GM23338 (cell line): Measurements from ENCODE around the gene CRMP1. TPM values are rescaled to one million over a fixed set of nuclear protein-coding genes. Genes with fewer than 3 reads are reported as not detected.

Experiments used
- ATAC-seq: fragments of 200-7000 bp; cut with Tn5 transposase; 3 replicates; pipeline ENCODE4 v1.9.1; 2020
- DNase-seq: peaks from one replicate; pipeline ENCODE4 v3.0.0-alpha.2; 2015; ENCODE audit warnings: low spot score
- H2AFZ ChIP-seq: fragments of 200-600 bp; sonication (generic); 2 replicates; pipeline ENCODE4 v1.8.0; 2016; ENCODE audit warnings: antibody characterized with exemption, mild to moderate bottlenecking, moderate library complexity
- H3F3A ChIP-seq: fragments of 200-600 bp; sonication (generic); replicated peaks from 2 replicates; pipeline ENCODE4 v1.8.0; 2017; ENCODE audit warnings: antibody characterized with exemption, mixed run types, low read depth
- H3K27ac ChIP-seq: fragments of 200-600 bp; sonication (generic); 2 replicates; pipeline ENCODE4 v1.6.1; 2016; ENCODE audit warnings: low read depth
- H3K27me3 ChIP-seq: fragments of 200-600 bp; sonication (generic); 2 replicates; pipeline ENCODE4 v1.8.0; 2016; ENCODE audit warnings: mild to moderate bottlenecking, mixed run types, moderate library complexity; ENCODE audit not compliant: insufficient read depth
- H3K36me3 ChIP-seq: fragments of 200-600 bp; sonication (generic); 2 replicates; pipeline ENCODE4 v1.8.0; 2016; ENCODE audit warnings: mild to moderate bottlenecking; ENCODE audit not compliant: insufficient read depth
- H3K4me1 ChIP-seq: fragments of 200-600 bp; sonication (generic); 2 replicates; pipeline ENCODE4 v1.8.0; 2016; ENCODE audit warnings: mild to moderate bottlenecking, moderate library complexity; ENCODE audit not compliant: insufficient read depth
- H3K4me2 ChIP-seq: fragments of 200-600 bp; sonication (generic); 2 replicates; pipeline ENCODE4 v1.7.1; 2017; ENCODE audit warnings: mixed run types
- H3K4me3 ChIP-seq: fragments of 200-600 bp; sonication (generic); 2 replicates; pipeline ENCODE4 v1.6.1; 2016; ENCODE audit warnings: mixed run types
- H3K79me2 ChIP-seq: fragments of 200-600 bp; sonication (generic); replicated peaks from 2 replicates; pipeline ENCODE4 v1.8.0; 2017; ENCODE audit warnings: mild to moderate bottlenecking; ENCODE audit not compliant: insufficient read depth
- H3K9me2 ChIP-seq: fragments of 200-600 bp; sonication (generic); 2 replicates; pipeline ENCODE4 v1.8.0; 2017; ENCODE audit not compliant: insufficient read depth
- H4K20me1 ChIP-seq: fragments of 200-600 bp; sonication (generic); replicated peaks from 2 replicates; pipeline ENCODE4 v1.8.0; 2017; ENCODE audit warnings: mild to moderate bottlenecking; ENCODE audit not compliant: insufficient read depth
- H3K27ac Mint-ChIP-seq: 2 replicates; pipeline ENCODE4 v1.8.0; 2020; ENCODE audit warnings: inconsistent platforms, mild to moderate bottlenecking, moderate library complexity, mixed read lengths
- H3K27me3 Mint-ChIP-seq: 3 replicates; pipeline ENCODE4 v1.8.0; 2022; ENCODE audit warnings: low read depth, mild to moderate bottlenecking, moderate library complexity, mixed read lengths, inconsistent platforms; ENCODE audit not compliant: insufficient read depth, poor library complexity
- H3K36me3 Mint-ChIP-seq: 3 replicates; pipeline ENCODE4 v1.8.0; 2021; ENCODE audit warnings: low read depth, mild to moderate bottlenecking, inconsistent platforms, moderate library complexity, mixed read lengths
- H3K4me1 Mint-ChIP-seq: 3 replicates; pipeline ENCODE4 v1.8.0; 2020; ENCODE audit warnings: mild to moderate bottlenecking, inconsistent platforms, mixed read lengths
- H3K4me3 Mint-ChIP-seq: 3 replicates; pipeline ENCODE4 v1.8.0; 2021; ENCODE audit warnings: moderate library complexity, mild to moderate bottlenecking, inconsistent platforms, mixed read lengths
- H3K9me3 Mint-ChIP-seq: 3 replicates; pipeline ENCODE4 v1.8.0; 2020; ENCODE audit warnings: moderate library complexity, mild to moderate bottlenecking, inconsistent platforms, mixed read lengths
- EZH2 ChIP-seq: fragments of 200-600 bp; sonication (generic); IDR thresholded peaks from one replicate; pipeline ENCODE4 v1.8.0; 2017; ENCODE audit warnings: antibody characterized with exemption, mild to moderate bottlenecking, low read depth; ENCODE audit not compliant: unreplicated experiment
- EZH2phosphoT487 ChIP-seq: fragments of 200-600 bp; sonication (generic); IDR thresholded peaks from one replicate; pipeline ENCODE4 v1.8.1; 2018; ENCODE audit warnings: antibody characterized with exemption; ENCODE audit not compliant: unreplicated experiment
- JUNB ChIP-seq: IDR thresholded peaks from one replicate; pipeline ENCODE4 v1.6.1; 2016; ENCODE audit warnings: antibody characterized with exemption; ENCODE audit not compliant: unreplicated experiment
- NANOG ChIP-seq: IDR thresholded peaks from 2 replicates; pipeline ENCODE4 v1.6.1; 2016; ENCODE audit warnings: antibody characterized with exemption, borderline replicate concordance
- POLR2AphosphoS5 ChIP-seq: IDR thresholded peaks from 2 replicates; pipeline ENCODE4 v1.6.1; 2016; ENCODE audit warnings: antibody characterized with exemption, low read depth
- STAT1 ChIP-seq: IDR thresholded peaks from one replicate; pipeline ENCODE4 v1.6.1; 2016; ENCODE audit warnings: antibody characterized with exemption; ENCODE audit not compliant: unreplicated experiment
- ZNF114 ChIP-seq: fragments of 250-450 bp; sonication (Bioruptor Pico); IDR thresholded peaks from 2 replicates; pipeline ENCODE4 v1.5.0; 2020; ENCODE audit warnings: mild to moderate bottlenecking, moderate library complexity
- ZNF331 ChIP-seq: fragments of 250-450 bp; sonication (Bioruptor Pico); IDR thresholded peaks from 2 replicates; pipeline ENCODE4 v1.5.0; 2020; ENCODE audit warnings: low read depth, mild to moderate bottlenecking, moderate library complexity
- polyA plus RNA-seq: library from polyadenylated mRNA; unstranded; fragments of >200 nt; fragmentation: Nextera tagmentation; extraction: Ambion mirVana; gene quantifications from 2 replicates; pipeline ENCODE4 v1.2.1, GENCODE V29; 2016
- total RNA-seq: library from RNA; depleted of rRNA; stranded (reverse); fragments of >200 nt; shearing (Covaris generic); gene quantifications from 2 replicates; pipeline ENCODE4 v1.2.3, GENCODE V29; 2014
- TF ChIP-seq, protein P1 (sequence below), 2 experiments: fragments of 200-600 bp in 1 of 2; sonication (generic) in 1 of 2; conservative IDR thresholded peaks; 2 replicates each; pipeline versions ENCODE4 v1.5.1 to v1.6.1; 2016 to 2017; ENCODE audit warnings: antibody characterized with exemption in 2 of 2, low read depth in 2 of 2, mild to moderate bottlenecking in 2 of 2, moderate library complexity in 1 of 2
- TF ChIP-seq, protein P2 (sequence below): IDR thresholded peaks from 2 replicates; pipeline ENCODE4 v1.6.1; 2016; ENCODE audit warnings: antibody characterized with exemption
- TF ChIP-seq, protein P3 (sequence below): fragments of 250-450 bp; sonication (Bioruptor Pico); IDR thresholded peaks from 2 replicates; pipeline ENCODE4 v1.5.0; 2020; ENCODE audit warnings: mild to moderate bottlenecking, moderate library complexity

CRMP1 gene
- total and polyA plus RNA-seq, 2 experiments from 2014 or later: 52.7 to 146 TPM

DNA sequence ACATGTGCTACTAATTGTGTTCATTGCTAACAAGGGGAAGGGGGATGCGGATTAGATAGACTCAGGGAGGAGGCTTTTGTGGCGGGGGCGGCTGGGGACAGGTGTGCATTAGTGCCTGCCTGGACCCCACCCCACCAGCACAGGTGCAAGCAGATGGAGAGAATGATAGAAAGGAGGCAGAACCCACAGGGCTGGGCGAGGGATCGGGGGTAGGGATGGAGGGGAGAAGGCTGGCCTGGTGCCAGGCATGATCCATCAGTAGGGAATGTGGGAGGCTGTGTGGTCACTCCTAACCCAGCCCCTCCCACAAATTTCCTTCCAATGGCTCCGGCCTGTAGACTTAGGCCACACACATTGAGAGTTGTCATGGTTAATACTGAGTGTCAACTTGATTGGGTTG, 30.5 kb upstream of the CRMP1 start:
- TF ChIP-seq ZNF114: no peak
- no peak for TF ChIP-seq STAT1
- TF ChIP-seq, protein P1, sequence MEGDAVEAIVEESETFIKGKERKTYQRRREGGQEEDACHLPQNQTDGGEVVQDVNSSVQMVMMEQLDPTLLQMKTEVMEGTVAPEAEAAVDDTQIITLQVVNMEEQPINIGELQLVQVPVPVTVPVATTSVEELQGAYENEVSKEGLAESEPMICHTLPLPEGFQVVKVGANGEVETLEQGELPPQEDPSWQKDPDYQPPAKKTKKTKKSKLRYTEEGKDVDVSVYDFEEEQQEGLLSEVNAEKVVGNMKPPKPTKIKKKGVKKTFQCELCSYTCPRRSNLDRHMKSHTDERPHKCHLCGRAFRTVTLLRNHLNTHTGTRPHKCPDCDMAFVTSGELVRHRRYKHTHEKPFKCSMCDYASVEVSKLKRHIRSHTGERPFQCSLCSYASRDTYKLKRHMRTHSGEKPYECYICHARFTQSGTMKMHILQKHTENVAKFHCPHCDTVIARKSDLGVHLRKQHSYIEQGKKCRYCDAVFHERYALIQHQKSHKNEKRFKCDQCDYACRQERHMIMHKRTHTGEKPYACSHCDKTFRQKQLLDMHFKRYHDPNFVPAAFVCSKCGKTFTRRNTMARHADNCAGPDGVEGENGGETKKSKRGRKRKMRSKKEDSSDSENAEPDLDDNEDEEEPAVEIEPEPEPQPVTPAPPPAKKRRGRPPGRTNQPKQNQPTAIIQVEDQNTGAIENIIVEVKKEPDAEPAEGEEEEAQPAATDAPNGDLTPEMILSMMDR (conservative IDR thresholded peaks at IDR 0.05; ENCODE audit: low read depth in 2 of 2): no peak
- no peak for TF ChIP-seq POLR2AphosphoS5
- no peak for TF ChIP-seq JUNB
- TF ChIP-seq, protein P2, sequence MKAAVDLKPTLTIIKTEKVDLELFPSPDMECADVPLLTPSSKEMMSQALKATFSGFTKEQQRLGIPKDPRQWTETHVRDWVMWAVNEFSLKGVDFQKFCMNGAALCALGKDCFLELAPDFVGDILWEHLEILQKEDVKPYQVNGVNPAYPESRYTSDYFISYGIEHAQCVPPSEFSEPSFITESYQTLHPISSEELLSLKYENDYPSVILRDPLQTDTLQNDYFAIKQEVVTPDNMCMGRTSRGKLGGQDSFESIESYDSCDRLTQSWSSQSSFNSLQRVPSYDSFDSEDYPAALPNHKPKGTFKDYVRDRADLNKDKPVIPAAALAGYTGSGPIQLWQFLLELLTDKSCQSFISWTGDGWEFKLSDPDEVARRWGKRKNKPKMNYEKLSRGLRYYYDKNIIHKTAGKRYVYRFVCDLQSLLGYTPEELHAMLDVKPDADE: no peak
- no peak overlapping the region for H3K4me3 ChIP-seq
- DNase-seq: no peak
- Mint-ChIP-seq H3K4me1 (peaks cover 23% of the 10 kb centered on the region), H3K9me3 (no peaks in the 10 kb centered on the region), H3K36me3 (no peaks in the 10 kb centered on the region), H3K27ac (no peak overlapping the region), H3K27me3 (peaks cover 8% of the 10 kb centered on the region), H3K4me3 (no peak overlapping the region)
- no peaks in the 10 kb centered on the region for H4K20me1 ChIP-seq
- no peaks in the 10 kb centered on the region for H3F3A ChIP-seq
- no peak overlapping the region for H3K27ac ChIP-seq
- no peaks in the 10 kb centered on the region for H3K79me2 ChIP-seq
- no peaks in the 10 kb centered on the region for H3K4me1 ChIP-seq
- no peaks in the 10 kb centered on the region for H3K9me2 ChIP-seq
- H2AFZ ChIP-seq: no peak overlapping the region
- H3K27me3 ChIP-seq: no peaks in the 10 kb centered on the region
- no peak for ATAC-seq
- no peak overlapping the region for H3K4me2 ChIP-seq
- H3K36me3 ChIP-seq: no peaks in the 10 kb centered on the region

- Mint-ChIP-seq H3K27me3 (peaks cover 12% of the 10 kb centered on the region), H3K4me3 (no peak overlapping the region), H3K9me3 (no peaks in the 10 kb centered on the region), H3K4me1 (peaks cover 24% of the 10 kb centered on the region), H3K27ac (no peak overlapping the region), H3K36me3 (no peaks in the 10 kb centered on the region)
- H3K27ac ChIP-seq: no peak overlapping the region
- no peaks in the 10 kb centered on the region for H3K4me1 ChIP-seq
- H3K9me2 ChIP-seq: no peaks in the 10 kb centered on the region
- H3K36me3 ChIP-seq: no peaks in the 10 kb centered on the region
- H3F3A ChIP-seq: no peaks in the 10 kb centered on the region
- no peak overlapping the region for H2AFZ ChIP-seq
- DNase-seq: no peak
- no peak overlapping the region for H3K4me2 ChIP-seq
- no peaks in the 10 kb centered on the region for H3K27me3 ChIP-seq
- no peak for ATAC-seq
- no peaks in the 10 kb centered on the region for H3K79me2 ChIP-seq
- H4K20me1 ChIP-seq: no peaks in the 10 kb centered on the region
- no peak overlapping the region for H3K4me3 ChIP-seq
- TF ChIP-seq, protein P3, sequence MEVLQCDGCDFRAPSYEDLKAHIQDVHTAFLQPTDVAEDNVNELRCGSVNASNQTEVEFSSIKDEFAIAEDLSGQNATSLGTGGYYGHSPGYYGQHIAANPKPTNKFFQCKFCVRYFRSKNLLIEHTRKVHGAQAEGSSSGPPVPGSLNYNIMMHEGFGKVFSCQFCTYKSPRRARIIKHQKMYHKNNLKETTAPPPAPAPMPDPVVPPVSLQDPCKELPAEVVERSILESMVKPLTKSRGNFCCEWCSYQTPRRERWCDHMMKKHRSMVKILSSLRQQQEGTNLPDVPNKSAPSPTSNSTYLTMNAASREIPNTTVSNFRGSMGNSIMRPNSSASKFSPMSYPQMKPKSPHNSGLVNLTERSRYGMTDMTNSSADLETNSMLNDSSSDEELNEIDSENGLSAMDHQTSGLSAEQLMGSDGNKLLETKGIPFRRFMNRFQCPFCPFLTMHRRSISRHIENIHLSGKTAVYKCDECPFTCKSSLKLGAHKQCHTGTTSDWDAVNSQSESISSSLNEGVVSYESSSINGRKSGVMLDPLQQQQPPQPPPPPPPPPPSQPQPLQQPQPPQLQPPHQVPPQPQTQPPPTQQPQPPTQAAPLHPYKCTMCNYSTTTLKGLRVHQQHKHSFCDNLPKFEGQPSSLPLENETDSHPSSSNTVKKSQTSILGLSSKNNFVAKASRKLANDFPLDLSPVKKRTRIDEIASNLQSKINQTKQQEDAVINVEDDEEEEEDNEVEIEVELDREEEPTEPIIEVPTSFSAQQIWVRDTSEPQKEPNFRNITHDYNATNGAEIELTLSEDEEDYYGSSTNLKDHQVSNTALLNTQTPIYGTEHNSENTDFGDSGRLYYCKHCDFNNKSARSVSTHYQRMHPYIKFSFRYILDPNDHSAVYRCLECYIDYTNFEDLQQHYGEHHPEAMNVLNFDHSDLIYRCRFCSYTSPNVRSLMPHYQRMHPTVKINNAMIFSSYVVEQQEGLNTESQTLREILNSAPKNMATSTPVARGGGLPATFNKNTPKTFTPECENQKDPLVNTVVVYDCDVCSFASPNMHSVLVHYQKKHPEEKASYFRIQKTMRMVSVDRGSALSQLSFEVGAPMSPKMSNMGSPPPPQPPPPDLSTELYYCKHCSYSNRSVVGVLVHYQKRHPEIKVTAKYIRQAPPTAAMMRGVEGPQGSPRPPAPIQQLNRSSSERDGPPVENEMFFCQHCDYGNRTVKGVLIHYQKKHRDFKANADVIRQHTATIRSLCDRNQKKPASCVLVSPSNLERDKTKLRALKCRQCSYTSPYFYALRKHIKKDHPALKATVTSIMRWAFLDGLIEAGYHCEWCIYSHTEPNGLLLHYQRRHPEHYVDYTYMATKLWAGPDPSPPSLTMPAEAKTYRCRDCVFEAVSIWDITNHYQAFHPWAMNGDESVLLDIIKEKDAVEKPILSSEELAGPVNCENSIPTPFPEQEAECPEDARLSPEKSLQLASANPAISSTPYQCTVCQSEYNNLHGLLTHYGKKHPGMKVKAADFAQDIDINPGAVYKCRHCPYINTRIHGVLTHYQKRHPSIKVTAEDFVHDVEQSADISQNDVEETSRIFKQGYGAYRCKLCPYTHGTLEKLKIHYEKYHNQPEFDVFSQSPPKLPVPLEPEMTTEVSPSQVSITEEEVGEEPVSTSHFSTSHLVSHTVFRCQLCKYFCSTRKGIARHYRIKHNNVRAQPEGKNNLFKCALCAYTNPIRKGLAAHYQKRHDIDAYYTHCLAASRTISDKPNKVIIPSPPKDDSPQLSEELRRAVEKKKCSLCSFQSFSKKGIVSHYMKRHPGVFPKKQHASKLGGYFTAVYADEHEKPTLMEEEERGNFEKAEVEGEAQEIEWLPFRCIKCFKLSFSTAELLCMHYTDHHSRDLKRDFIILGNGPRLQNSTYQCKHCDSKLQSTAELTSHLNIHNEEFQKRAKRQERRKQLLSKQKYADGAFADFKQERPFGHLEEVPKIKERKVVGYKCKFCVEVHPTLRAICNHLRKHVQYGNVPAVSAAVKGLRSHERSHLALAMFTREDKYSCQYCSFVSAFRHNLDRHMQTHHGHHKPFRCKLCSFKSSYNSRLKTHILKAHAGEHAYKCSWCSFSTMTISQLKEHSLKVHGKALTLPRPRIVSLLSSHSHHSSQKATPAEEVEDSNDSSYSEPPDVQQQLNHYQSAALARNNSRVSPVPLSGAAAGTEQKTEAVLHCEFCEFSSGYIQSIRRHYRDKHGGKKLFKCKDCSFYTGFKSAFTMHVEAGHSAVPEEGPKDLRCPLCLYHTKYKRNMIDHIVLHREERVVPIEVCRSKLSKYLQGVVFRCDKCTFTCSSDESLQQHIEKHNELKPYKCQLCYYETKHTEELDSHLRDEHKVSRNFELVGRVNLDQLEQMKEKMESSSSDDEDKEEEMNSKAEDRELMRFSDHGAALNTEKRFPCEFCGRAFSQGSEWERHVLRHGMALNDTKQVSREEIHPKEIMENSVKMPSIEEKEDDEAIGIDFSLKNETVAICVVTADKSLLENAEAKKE: no peak
- TF ChIP-seq NANOG (no peak), EZH2 (no peak), JUNB (no peak), ZNF114 (no peak), STAT1 (no peak), EZH2phosphoT487 (no peak), POLR2AphosphoS5 (no peak), ZNF331 (CRISPR knock-in tag) (no peak)
- TF ChIP-seq, protein P1 (conservative IDR thresholded peaks at IDR 0.05; ENCODE audit: low read depth in 2 of 2): no peak
Observed at GRCh38 chr4:5922556-5922955, 29.7 kb upstream of the CRMP1 start.
